HG02938 (cell line): ENCODE measurements around the gene OPCML.

Source experiments
- ATAC-seq: cut with Tn5 transposase; IDR thresholded peaks from one replicate; pipeline ENCODE4 v1.9.1; 2021; ENCODE audit warnings: mild to moderate bottlenecking, moderate library complexity; ENCODE audit not compliant: unreplicated experiment

Gene OPCML

DNA sequence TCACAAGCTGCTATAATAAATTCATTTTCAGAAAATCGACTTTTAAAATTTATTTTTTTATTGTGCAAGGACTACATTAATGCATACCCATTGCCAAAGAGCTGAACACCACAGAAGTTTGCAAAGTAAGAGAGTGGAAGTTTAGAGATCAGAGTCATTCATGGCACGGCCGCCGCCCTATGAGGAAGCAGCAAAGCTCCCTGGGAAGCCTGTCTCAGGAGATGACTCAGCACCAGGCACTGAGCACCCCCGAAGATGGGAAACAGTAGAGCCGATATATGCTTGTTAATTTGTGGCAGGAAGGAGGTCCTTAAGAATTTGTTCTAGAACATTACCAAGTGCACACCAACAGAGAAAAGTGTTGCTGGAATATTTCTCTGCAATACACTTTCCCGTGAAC is 693.7 kb downstream of the OPCML start:
- no peak for ATAC-seq

- no peak for ATAC-seq
These were observed 701.0 kb downstream of the OPCML start for GRCh38 chr11:132831272-132831671.

GRCh38 chr11:132824642-132825041 is 707.7 kb downstream of the OPCML start:
- no peak for ATAC-seq

GRCh38 chr11:132822276-132822675 is 710.0 kb downstream of the OPCML start:
- no peak for ATAC-seq

- ATAC-seq: no peak
These were observed 710.8 kb downstream of the OPCML start for GRCh38 chr11:132821499-132821898.

- no peak for ATAC-seq
These were observed 711.3 kb downstream of the OPCML start for GRCh38 chr11:132821014-132821413.

- no peak for ATAC-seq
These were observed 713.4 kb downstream of the OPCML start for GRCh38 chr11:132818951-132819350.

DNA sequence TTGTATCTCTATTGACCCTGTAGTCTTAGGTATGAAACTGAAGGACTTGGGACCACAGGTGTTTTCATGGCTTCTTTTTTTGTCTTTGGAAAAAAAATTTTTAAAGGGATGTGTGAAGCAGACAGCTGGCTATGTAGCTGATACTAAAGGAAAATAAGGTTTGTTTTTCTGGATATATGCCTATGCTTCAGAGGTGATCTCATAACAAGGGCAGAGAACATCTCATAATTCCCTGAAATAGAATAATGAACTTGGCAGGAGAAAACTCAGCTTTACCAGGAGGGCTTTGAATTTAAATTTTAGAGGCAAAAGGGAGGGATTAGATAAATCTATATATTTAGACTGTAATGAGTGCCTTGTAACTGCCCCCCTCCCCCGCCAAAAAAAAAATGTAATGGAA is 714.9 kb downstream of the OPCML start:
- ATAC-seq: no peak

GRCh38 chr11:132814410-132814809 is 717.9 kb downstream of the OPCML start:
- no peak for ATAC-seq

GRCh38 chr11:132811649-132812048 is 720.7 kb downstream of the OPCML start:
- ATAC-seq: no peak

GRCh38 chr11:132809070-132809469 is 723.2 kb downstream of the OPCML start:
- ATAC-seq: no peak

GRCh38 chr11:132804258-132804657 is 728.0 kb downstream of the OPCML start:
- ATAC-seq: no peak

GRCh38 chr11:132803436-132803835 is 728.9 kb downstream of the OPCML start:
- ATAC-seq: no peak

DNA sequence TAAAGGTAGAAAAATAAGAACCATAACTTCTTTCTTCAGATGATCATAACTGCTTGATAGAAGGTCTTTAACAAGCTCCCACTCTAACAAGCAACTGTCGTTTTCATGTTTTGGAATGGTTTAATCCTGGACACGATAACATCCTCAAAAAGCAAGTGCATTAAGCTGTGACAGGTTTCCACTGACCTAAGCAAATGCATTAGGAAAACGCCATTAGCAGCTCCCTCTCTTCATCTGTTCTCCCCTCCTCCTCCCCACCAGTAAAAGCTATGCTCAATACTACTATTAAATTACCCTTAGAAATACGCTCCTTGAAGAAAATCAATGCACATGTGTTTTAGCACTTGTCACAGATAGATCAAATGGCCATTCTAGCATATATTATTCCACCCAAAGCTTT is 729.4 kb downstream of the OPCML start:
- no peak for ATAC-seq

DNA sequence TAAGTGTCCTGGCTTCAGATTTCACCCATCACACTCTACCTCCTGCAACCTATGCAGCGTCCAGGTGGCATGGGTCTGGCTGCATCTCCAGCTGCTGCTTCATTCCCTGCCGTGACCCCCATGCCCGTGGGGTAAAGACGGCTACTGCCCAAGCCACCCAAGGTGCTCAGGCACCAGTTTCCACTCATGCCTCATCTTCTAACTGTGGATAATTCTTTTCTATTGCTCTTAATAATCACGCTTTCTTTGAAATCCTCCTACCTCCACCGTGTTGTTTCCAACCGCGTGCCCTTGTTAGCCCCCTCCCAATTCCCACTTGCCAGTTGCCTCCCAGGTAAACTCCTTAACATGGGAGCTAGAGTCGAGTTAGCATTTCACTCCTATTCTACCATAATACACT is 738.5 kb downstream of the OPCML start:
- ATAC-seq: no peak

DNA sequence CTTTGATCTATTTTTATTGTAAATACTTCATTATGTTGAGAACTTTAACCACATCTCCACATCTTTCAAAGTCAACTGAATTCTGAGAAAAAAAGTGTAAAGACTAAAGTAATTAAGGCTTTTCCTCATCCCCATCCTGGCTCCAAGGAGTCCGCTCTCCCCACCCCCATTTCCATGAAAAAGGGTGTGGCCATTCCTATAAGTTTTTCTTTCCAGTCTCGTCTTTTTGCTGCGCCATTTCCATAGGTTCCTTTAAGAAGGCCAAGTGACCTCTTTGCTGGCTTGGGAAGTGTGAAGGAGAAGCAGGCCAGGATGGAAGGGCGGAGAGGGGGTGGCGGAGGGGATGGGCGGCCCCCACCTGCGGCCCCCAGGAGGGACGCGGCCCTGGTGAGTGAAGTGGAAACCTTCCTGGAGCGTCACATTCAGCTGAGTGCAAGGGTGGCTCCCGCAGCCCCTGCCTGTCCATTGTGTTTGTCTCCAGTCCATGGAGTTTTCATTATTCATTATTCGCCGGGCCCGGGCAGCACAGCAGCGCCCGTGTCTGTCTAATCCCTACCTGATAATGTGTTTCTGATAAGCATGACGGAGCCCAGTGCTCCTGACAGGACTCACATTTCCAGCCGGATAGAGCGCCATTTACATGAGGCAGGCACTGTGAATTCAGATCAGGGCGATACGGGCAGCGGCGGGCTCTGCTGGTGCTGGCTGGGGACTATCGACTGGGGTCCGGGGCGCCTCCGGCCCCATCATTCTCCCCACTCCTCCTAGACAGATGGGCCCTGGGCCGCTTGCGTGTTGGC is 739.8 kb downstream of the OPCML start:
- ATAC-seq: no peak

DNA sequence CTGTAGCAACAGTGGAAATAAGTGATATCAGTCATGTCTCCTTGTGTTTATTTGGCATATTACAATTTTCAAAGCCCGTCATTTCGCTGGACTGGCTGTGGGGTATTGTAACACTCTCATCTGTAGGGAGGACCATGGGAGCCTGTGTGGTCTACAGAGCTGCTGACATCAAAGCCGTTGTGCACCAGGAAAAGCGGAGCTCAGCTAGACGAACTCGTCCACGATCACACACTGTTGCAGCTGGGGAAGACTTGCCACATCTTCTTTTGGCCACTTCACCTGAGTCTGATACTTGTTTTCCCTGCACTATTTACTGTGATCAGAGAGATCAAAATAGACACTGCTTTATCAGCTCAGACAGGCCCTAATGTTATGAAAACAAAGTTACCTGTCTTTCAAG is 741.3 kb downstream of the OPCML start:
- no peak for ATAC-seq

DNA sequence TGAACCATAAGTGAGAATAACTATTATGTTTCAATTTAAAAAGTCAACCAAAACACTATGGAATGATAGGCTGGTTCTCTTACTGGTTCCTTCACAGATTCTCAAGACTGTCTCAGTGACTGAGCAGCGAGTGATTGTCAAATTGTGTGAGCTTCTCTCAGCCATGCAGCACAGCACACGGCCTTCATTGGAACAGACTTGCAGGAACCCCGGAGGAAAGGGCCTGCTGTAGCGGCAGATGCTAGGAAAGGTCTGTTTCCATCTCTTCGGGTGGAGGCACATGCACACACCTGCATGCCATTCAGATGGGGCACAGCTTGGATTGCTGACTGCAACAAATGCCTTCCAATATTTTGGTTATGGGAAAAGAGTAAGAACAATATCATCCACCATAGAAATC is 741.8 kb downstream of the OPCML start:
- no peak for ATAC-seq

GRCh38 chr11:132788816-132789325 is 743.4 kb downstream of the OPCML start:
- ATAC-seq: no peak

GRCh38 chr11:132785878-132786277 is 746.4 kb downstream of the OPCML start:
- no peak for ATAC-seq

DNA sequence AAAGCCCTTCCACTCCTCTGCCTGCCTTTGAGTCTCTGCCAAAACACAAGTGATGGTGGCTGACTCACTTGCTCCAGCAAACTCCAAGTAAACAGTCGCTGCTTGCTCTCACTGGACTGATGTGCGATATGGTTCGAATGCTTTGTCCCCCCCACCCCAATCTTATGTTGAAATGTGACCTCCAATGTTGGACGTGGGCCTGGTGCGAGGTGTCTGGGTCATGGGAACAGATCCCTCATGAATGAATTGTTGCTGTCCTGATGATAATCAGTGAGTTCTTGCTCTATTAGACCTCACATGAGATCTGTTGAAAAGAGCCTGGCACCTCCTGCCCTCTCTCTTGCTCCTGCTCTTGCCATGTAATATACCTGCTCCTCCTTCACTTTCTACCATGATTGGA is 747.9 kb downstream of the OPCML start:
- no peak for ATAC-seq

- no peak for ATAC-seq
These were observed 750.2 kb downstream of the OPCML start for GRCh38 chr11:132782102-132782501.

- no peak for ATAC-seq
These were observed 752.3 kb downstream of the OPCML start for GRCh38 chr11:132780046-132780445.
